HUES6 (cell line): ENCODE data around the gene BMP2.

Experiments used
- H3K27ac ChIP-seq: 2 replicates; pipeline ENCODE4 v1.7.0; 2013; ENCODE audit warnings: low read depth, mild to moderate bottlenecking, low read length, inconsistent platforms
- H3K27me3 ChIP-seq: 2 replicates; pipeline ENCODE4 v1.6.1; 2013; ENCODE audit warnings: low read length; ENCODE audit not compliant: control insufficient read depth, insufficient read depth
- H3K36me3 ChIP-seq: 2 replicates; pipeline ENCODE4 v1.6.1; 2013; ENCODE audit warnings: low read length; ENCODE audit not compliant: control insufficient read depth, insufficient read depth
- H3K4me1 ChIP-seq: 2 replicates; pipeline ENCODE4 v1.6.1; 2013; ENCODE audit warnings: low read length; ENCODE audit not compliant: control insufficient read depth, insufficient read depth
- H3K4me3 ChIP-seq: 2 replicates; pipeline ENCODE4 v1.5.1; 2013; ENCODE audit warnings: low read depth, low read length
- H3K9ac ChIP-seq: one replicate; pipeline ENCODE4 v1.6.1; 2013; ENCODE audit warnings: mild to moderate bottlenecking, low read length
- H3K9me3 ChIP-seq: 2 replicates; pipeline ENCODE4 v1.6.1; 2013; ENCODE audit warnings: low read depth, low read length; ENCODE audit not compliant: control insufficient read depth, insufficient read depth

BMP2 gene

DNA sequence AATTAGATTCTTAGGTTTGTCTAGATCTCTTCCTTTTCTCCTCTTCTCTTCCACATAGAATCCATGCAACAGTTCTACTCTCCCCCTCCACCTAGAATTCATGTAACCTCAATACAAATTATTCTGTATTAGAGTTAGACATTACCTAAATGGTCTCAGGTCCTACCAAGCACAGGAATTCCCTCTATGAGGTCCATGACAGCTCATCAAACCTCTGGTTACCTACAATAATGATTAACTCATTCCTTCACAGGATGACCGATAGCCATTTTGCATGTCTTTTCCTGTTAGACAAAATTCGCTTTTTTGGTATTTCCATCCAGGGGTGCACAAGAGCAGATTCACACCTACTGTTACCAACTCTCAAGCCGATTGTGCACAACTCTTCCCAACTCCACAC, 27.4 kb upstream of the BMP2 start:
- Histone ChIP-seq H3K27ac (no peak overlapping the region), H3K9me3 (no peaks in the 10 kb centered on the region), H3K4me1 (peaks cover 13% of the 10 kb centered on the region), H3K27me3 (no peaks in the 10 kb centered on the region), H3K9ac (no peak overlapping the region), H3K36me3 (no peaks in the 10 kb centered on the region), H3K4me3 (no peak overlapping the region)

DNA sequence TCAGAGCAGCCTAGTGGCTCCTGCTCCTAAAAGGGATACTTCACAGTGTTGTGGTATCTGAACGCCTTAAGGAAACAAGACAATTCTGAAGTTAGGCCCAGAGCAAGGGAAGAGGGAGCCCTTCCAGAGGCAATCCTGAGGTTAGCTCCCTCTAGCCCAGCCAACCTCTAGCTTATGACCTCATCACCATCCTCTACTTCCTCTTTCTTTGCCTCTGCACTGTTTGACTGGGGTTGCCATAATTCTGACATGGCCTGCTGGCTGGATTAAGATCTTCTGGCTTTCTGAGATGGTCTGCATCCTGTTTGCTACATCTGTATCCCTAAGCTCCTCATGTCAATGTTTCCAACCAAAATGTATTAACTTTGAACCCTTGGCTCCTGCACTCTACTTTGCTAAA, 23.3 kb upstream of the BMP2 start:
- Histone ChIP-seq H3K4me3 (no peak overlapping the region), H3K27ac (no peak overlapping the region), H3K9ac (no peak overlapping the region), H3K4me1 (peaks cover 3% of the 10 kb centered on the region), H3K9me3 (peaks cover 8% of the 10 kb centered on the region; the same call in 1 of the 2 replicates), H3K36me3 (no peaks in the 10 kb centered on the region), H3K27me3 (no peaks in the 10 kb centered on the region)

DNA sequence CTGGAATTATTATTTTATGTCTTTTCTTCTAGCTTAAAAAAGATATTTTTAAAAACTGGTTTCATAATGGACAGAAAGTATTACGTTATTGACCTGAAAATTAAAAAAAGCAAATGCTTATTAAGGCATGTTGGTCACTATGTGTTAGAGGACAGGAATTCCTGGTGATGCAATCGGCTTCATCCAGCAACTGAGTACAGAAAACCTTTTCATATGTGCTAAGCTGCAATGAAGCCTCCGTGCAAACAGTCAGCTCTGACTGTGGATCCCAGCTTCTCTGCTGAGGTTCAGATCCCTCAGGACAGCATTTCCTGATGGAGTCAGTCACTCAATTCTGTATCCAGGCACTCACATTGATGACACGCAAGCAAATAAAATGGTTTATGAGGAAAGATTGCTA, 22.7 kb upstream of the BMP2 start:
- Histone ChIP-seq H3K27me3 (no peaks in the 10 kb centered on the region), H3K9me3 (peaks cover 8% of the 10 kb centered on the region; the same call in 1 of the 2 replicates), H3K9ac (no peak overlapping the region), H3K27ac (no peak overlapping the region), H3K4me3 (no peak overlapping the region), H3K36me3 (no peaks in the 10 kb centered on the region), H3K4me1 (no peaks in the 10 kb centered on the region)

DNA sequence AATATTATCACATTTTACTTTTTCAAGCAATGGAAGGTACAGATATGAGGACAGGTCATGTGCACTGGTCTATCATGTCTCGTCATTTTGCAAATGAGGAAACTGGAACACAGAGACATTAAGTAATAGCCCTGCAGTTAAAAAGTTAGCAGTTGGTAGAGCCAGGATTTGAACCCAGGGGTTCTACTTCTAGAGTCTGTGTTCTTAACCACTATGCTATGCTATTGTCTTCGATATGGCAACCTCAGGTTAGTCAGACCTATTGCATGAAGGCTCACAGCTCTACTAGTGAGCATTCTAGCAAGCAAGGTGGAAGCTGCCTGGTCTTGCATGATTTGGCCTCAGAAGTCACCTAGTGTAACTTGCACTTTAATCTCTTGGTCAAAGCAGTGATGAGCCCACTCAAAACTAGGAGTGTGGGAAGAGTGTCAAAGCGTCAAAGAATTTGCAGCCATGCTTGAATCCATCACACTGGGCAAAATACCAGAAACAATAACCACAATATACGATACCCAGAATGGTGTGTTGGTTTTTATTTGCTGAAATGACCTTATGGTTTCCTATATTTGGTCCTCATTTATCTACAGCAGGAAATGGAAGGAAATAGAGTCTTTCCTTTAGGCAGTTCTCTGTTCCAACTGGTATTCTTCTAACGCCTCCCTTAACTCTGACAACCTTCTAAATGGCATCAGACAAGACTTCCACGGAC, 20.4 kb upstream of the BMP2 start:
- Histone ChIP-seq H3K4me1 (no peaks in the 10 kb centered on the region), H3K36me3 (no peaks in the 10 kb centered on the region), H3K9me3 (peaks cover 8% of the 10 kb centered on the region; the same call in 1 of the 2 replicates), H3K27ac (no peak overlapping the region), H3K27me3 (no peaks in the 10 kb centered on the region), H3K4me3 (no peak overlapping the region), H3K9ac (no peak overlapping the region)

DNA sequence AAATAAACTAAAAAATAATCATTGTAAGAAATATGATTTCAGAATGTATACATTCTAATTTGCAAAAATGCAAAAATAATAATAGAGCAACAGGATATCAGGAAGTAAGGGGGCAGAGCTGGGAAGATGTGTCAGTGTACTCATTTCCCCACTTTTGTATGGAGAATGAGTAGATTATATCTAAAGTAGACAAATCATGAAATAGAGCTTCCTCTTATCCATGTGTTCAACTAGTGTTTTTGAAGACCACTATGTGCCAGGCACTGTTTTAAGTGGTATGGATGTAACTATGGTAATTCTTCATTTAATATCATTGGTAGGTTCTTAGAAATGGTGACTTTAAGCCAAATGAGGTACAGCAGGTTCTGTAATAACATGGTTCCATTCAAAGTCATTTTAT, 17.0 kb upstream of the BMP2 start:
- Histone ChIP-seq H3K9me3 (peaks cover 9% of the 10 kb centered on the region; the same call in 1 of the 2 replicates), H3K36me3 (no peaks in the 10 kb centered on the region), H3K4me3 (no peak overlapping the region), H3K4me1 (no peaks in the 10 kb centered on the region), H3K27me3 (no peaks in the 10 kb centered on the region), H3K9ac (no peak overlapping the region), H3K27ac (no peak overlapping the region)

DNA sequence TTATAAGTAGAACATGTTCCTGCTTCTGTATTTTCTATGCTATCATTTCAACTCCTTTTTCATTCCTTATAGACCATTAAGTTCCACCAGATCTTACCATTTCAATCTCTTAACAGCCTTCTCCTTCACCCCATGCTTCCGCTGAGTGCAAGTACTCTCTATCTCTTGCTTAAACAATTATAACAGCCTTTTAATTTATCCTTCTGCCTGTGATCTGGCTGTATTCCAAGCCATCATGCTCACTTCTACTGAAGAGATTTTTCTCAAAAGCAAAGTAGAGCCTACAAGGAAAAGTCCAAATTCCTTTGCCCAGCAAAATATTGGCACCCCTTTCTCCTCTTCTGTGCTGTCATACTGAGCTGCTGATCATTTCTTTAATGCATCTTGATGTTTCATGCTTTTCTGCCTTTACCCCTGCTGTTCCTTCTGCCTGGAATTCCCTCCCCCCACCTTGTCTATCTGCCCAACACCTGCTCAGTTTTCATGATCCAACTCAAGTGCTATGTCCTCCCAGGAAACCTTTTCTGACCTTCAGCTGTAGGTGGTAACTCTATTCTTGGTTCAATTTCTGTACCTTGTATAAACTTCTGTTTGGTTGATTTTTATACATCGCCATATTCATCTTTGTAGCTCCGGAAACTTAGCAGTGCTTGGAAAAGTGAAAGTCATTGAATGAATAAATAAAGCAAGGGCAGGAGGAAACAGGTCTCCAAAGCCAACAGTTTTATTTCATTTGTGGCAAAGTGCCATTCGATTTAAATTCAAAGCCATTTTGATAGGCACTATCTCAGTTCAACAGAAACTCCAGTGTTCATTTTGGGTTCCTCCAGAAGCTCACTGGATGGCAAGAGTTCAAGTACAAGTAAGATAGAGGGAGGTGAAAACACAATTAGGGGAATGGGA, 10.5 kb upstream of the BMP2 start:
- Histone ChIP-seq H3K4me3 (no peak overlapping the region), H3K9ac (no peak overlapping the region), H3K27ac (no peak overlapping the region), H3K36me3 (no peaks in the 10 kb centered on the region), H3K4me1 (no peaks in the 10 kb centered on the region), H3K27me3 (no peaks in the 10 kb centered on the region), H3K9me3 (peaks cover 4% of the 10 kb centered on the region; the same call in 1 of the 2 replicates)

DNA sequence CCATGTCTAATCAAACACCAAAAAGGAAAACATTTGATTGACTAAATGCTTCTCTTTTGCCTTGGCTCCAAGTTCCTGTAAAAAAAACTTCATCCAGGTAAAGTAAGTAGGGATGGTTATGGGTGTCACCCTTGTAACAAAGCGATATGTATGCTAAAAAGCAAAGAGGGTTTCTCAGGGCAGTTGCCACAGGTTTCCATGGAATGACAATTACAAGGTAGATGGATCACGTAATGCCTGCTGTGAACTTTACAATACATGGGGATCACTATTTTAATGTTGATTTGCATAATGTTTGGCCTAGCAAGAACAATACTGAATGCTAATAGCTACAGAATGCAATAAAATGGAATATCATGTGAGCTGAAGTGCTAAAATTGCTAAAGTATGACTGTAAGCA, 2.9 kb upstream of the BMP2 start:
- peaks cover 27% of the 10 kb centered on the region for H3K27me3 ChIP-seq
- no peaks in the 10 kb centered on the region for H3K36me3 ChIP-seq
- no peak overlapping the region for H3K27ac ChIP-seq
- H3K9me3 ChIP-seq = no peaks in the 10 kb centered on the region
- no peak overlapping the region for H3K9ac ChIP-seq
- no peak overlapping the region for H3K4me3 ChIP-seq
- H3K4me1 ChIP-seq = peaks cover 39% of the 10 kb centered on the region

DNA sequence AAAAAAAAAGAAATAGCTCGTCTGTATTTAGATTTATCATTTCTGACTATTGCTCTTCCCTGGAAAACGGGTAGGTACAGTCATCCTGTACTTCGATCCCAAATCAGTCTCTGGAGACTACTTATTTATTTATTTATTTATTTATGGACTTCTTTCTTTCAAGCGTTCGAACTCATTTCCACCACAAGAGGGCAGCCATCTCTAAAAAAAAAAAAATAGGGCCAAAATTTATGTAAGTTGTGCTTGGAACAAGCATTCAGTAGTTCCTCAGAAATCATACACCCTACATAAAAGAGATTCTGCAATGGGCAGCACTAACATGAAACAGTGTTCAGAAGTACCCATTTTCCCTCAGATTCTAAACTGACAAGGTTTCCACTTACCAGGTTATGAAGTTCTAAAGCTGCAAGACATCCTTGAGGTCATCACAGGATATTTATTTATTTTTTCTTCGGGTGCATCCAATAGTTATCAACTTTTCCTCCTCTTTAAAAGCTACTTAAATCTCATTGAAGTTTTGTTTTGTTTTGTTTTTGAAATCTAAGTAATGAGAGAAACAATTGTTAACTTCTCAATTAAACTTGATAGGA, 1.9 kb upstream of the BMP2 start:
- peaks cover 37% of the 10 kb centered on the region for H3K27me3 ChIP-seq
- peaks cover 41% of the 10 kb centered on the region for H3K4me1 ChIP-seq
- H3K27ac ChIP-seq = no peak overlapping the region
- no peak overlapping the region for H3K4me3 ChIP-seq
- H3K9ac ChIP-seq = no peak overlapping the region
- H3K9me3 ChIP-seq = no peaks in the 10 kb centered on the region
- H3K36me3 ChIP-seq = no peaks in the 10 kb centered on the region

DNA sequence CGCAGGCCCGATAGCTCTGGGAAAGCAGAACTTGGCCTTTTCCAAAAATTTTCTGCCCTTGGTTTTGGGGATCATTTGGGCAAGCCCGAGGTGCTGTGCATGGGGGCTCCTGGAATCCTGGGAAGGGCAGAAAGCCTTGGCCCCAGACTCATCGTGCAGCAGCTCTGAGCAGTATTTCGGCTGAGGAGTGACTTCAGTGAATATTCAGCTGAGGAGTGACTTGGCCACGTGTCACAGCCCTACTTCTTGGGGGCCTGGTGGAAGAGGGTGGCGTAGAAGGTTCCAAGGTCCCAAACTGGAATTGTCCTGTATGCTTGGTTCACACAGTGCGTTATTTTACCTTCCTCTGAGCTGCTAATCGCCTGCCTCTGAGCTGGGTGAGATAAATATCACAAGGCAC, 1.1 kb upstream of the BMP2 start:
- peak overlapping the region; percentile 14 for H3K9ac ChIP-seq
- no peak overlapping the region for H3K27ac ChIP-seq
- H3K27me3 ChIP-seq = peaks cover 45% of the 10 kb centered on the region
- peaks cover 6% of the 10 kb centered on the region; the same call in 1 of the 2 replicates for H3K36me3 ChIP-seq
- no peaks in the 10 kb centered on the region for H3K9me3 ChIP-seq
- H3K4me3 ChIP-seq = peak overlapping the region; percentile 60; the same call in 1 of the 2 replicates
- H3K4me1 ChIP-seq = peaks cover 41% of the 10 kb centered on the region

DNA sequence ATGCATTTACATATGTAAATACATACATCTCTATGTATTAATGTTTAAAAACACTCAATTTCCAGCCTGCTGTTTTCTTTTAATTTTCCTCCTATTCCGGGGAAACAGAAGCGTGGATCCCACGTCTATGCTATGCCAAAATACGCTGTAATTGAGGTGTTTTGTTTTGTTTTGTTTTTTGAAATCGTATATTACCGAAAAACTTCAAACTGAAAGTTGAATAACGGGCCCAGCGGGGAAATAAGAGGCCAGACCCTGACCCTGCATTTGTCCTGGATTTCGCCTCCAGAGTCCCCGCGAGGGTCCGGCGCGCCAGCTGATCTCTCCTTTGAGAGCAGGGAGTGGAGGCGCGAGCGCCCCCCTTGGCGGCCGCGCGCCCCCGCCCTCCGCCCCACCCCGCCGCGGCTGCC, 355 bp upstream of the BMP2 start:
- Histone ChIP-seq H3K4me3 (peak overlapping the region; percentile 60), H3K9ac (peak overlapping the region; percentile 27), H3K27me3 (peaks cover 52% of the 10 kb centered on the region)

More for the DNA sequence above, 355 bp upstream of the BMP2 start:
- H3K27ac ChIP-seq = no peak overlapping the region
- peaks cover 41% of the 10 kb centered on the region for H3K4me1 ChIP-seq
- H3K36me3 ChIP-seq = peaks cover 12% of the 10 kb centered on the region; the same call in 1 of the 2 replicates
- no peaks in the 10 kb centered on the region for H3K9me3 ChIP-seq
